Astrocyte (in vitro differentiated cells and primary cell): ENCODE measurements around the gene ARSG.

ENCODE experiments used
- CTCF ChIP-seq: IDR thresholded peaks from 2 replicates; pipeline ENCODE4 v1.5.1; 2011; ENCODE audit warnings: low read depth, mild to moderate bottlenecking, inconsistent platforms, low read length, moderate library complexity; ENCODE audit not compliant: insufficient read depth
- EZH2 ChIP-seq: IDR thresholded peaks from 2 replicates; pipeline ENCODE4 v1.6.1; 2012; ENCODE audit warnings: mild to moderate bottlenecking, low read length, inconsistent platforms; ENCODE audit not compliant: insufficient read depth

- TF ChIP-seq CTCF, result no peak
- no peak for TF ChIP-seq EZH2
Measured at GRCh38 chr17:68349157-68349556, 57.9 kb downstream of the ARSG start.
